NCI-H82 treated with DMSO at 0.1 percent for 48 hours (cell line): Measurements from ENCODE around the gene KLF6.

ENCODE experiments used
- DNase-seq: peaks from one replicate; lab custom pipeline; 2025; ENCODE audit not compliant: unreplicated experiment; lab: John Stamatoyannopoulos, UW

KLF6 gene

DNA sequence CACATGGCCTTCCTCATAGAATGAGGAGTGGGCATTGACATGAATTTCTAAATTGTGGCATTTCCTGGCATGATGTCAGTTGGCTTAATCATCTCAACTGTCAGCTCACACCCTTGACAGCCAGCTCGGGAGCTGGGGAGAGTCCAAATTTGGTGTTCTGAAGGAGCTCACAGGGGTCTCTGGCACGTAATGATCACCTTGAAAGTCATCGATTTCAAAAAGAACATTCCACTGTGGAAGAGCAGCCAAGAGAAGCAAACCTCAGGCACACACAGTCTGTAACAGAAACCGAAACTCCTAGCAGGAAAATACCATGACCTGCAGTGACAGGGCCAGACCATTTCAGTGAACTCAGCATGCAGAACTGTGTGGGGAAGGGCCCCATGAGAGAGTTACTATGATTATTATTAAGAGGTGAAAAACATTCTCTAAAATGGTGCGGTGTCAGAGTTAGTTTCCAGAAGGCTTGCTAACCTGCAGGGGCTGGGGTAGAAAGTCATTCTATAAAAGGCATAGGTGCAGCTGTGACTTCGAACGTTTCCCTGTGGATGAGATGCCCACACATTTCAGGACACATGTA lies 26.4 kb upstream of the KLF6 start:
- DNase-seq: no peak

DNA sequence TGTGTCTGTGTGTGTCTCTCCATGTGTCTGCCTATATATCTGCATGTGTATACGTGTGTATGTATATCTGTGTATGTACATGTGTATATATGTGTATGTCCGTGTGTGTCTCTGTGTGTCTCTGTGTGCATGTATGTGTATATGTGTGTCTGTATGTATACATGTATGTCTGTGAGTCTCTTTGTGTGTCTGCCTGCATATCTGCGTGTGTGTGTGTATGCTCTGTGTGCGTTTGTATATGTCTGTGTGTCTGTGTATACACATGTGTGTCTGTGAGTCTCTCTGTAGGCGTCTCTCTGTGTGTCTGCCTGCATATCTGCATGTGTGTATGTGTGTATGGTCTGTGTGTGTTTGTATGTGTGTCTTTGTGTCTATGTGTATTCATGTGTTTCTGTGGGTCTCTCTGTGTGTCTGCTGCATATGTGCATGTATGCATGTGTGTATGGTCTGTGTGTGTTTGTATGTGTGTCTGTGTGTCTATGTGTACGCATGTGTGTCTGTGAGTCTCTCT lies 23.7 kb upstream of the KLF6 start:
- DNase-seq: no peak

DNA sequence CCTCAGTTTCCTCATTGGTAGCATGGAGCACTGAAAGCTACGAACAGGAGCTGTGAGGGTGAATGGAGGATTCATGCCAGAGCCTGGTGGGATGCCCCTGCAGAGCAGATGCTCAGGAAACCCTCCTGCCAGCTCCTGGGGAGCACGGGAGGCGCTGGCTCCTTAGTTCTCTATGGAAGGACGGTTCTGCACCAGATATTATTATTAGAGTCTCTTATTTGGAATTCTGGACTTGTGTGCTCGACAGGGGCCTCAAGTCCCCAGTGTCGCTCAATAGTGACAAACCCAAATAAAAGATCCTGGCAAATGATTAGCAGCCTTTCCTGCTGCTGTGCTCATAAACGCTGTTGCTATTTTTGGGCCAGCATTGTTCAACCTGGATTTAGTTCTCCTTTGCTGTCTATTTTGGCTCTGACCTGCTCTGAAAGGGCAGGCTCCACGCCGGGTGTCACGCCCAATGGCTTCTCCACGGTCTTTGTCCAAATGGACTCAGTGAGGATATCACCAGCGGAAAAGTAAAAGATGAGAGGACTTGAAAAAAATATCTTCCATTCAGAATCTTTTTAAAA lies 23.0 kb upstream of the KLF6 start:
- DNase-seq: no peak

DNA sequence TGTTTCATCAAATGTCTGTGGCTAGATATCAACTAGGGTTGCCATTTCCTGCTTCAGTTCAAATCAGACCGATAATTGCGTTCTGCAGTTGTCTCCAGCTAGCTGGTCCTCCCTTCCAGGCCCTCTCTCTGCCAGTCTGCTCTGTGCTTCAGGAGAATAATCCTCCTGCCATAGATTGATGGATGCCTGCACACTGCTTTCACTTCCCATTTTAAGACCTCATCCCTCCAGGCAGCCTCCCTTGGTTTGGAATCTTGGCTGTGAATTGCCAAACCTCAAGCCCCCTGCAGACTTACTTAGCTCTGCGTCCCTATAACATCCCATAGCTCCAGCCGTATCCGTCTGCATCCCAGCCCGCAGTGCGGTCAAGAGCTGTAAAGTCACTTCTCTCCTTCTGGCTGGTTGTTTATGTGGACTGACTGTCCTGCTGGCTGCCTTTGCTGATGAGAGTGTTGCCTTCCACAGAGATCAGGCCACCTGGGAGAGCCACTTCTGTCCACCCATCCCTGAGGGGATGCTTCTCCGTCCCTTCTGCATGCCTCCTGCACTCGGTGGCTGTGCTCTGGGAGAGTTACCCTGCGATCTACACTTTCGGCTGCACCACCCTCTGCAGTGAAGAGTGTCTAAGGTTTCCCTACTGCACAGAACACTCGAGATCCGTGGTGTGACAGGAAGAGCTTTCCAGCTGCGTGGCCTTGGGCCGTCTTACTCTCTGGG lies 22.4 kb upstream of the KLF6 start:
- DNase-seq: no peak

DNA sequence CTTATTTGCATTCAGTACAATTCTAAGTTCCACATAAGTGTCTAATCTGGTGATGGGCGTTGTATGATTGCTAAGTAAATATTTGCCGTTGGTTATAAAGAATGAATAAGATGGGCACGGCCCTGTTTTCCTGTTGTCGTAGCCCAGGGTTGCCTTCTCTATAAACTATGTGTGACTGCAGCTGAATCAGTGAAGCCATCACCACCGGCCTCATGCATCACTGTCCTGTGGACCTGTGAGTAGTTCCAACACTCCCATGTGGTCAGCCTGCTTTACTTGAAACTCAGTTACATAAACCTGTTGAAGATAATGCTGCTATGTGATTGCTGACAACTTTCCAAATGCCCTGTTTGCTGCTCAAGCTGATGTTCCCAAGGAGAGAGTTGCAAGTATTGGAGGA lies 21.6 kb upstream of the KLF6 start:
- DNase-seq: no peak

DNA sequence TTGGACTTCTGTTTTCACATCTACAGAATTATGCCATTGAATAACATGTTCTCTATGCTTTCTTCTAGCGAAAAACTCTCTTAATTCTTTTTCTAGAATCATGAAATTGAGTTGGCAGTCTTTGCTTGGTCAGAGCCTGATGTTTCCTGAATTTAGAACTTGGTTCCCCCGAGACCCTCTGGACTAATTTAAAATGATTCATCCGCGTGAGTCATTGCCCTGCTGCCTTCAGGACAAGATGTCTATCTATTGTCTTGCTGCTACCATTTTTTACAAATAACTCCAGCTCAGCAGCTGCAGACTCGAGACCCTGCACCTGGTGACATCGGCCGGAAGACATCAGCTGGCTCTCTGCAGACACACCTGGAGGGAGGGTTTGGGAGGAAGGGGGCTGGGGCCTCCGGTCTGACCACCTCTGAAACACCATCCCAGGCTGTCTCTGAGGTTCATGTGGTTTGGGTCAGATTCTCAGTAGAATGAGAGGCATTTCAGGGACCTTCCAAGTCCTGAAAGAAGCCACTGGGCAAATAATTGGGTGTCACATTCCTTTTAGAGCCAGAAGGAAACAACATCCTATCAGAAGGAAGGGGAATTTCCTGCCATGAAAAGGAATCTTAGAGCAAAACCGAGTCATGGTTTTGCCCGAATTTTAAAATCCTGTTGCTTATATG lies 20.9 kb upstream of the KLF6 start:
- DNase-seq: no peak

DNA sequence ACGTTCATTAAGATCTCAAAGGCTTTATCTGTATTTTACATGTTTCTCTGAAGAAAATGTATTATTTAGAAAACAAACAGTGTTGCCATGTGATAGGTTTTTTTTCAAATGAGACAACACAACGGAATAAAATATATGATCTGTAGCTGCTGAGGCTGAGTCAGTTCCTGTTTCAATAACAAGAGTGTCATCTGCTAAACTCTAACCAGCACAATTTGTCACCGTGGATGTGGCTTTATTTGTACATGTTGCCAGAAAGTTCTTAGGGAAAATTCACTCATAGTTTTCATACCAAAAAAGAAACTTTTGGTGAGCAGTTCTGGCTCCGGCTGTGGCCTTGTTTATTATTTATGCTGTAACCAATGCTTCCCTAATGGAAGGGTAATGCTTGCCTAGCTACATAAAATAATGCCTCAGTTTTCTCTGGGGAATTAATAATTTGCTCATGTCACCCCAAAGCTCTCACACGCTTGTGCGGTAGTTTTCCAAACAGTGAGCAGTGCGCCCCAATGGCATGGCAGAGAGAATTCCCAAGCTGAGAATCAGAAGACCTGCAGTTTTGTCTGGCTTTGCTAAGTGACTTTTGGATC lies 20.3 kb upstream of the KLF6 start:
- DNase-seq: no peak

DNA sequence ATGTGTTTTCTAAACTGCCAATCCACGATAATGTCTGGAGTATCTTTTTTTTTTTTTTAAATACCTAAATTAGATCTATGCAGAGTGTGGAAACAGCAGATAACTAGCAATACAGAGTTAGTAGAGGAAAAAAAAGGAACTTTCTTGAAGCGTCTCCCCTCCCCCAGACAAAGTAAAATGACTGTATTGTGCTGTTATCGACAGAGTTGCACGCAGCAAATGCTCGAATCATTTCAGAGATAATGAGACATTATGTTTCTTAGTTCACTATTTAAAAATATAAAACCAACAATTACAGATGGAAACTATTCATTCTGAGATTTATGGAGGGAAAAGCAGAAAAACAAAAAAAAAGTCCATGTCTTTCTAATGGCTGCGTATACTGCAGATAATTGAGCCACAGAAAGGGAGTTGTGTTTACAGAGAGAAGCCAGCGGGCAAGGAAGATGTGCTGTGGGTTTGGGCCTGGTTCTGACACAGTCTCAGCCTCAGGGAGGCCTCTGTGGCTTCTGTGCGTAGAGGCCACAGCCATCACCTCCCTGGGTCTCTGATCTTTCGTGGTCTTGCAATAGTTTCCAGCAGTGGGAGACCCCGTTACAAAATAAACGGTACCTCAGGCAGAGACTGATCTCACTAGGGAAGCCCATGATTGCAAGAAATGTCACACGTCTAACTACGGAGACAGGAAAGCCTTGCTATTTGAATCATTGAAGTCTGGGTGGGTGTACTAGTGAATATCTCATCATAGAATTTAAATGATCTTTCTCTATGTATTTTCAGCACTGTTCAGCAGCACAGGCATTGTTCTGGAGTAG lies 19.1 kb upstream of the KLF6 start:
- DNase-seq: no peak

DNA sequence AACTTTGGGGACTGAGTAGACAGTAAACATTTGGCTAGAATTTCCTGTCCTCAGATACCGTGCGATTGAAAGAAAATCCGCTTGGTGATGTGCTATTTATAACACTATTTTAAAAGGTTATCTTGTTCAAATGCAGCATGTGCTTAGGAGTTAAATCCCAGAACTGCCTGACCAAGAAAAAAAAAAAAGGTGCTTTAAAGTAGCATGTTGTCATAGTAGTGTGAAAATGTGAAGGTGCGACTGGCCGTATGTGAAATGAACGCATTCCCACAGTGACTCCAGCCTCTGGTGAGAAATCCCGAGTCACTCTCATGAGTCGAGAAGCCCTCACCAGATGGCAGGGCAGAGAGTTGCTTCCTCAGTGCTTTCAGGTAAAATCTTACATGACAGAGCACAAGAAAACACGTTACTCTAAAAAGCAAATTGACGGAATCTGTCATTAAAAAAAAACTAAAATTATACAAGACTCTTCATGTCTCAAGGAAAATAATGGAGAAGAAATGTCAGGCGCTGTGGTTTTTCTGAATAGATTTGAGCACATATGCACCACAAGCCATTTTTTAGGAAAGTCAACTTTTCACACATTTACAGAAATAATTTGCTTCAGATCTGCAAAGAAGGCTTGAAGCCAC lies 18.4 kb upstream of the KLF6 start:
- no peak for DNase-seq

DNA sequence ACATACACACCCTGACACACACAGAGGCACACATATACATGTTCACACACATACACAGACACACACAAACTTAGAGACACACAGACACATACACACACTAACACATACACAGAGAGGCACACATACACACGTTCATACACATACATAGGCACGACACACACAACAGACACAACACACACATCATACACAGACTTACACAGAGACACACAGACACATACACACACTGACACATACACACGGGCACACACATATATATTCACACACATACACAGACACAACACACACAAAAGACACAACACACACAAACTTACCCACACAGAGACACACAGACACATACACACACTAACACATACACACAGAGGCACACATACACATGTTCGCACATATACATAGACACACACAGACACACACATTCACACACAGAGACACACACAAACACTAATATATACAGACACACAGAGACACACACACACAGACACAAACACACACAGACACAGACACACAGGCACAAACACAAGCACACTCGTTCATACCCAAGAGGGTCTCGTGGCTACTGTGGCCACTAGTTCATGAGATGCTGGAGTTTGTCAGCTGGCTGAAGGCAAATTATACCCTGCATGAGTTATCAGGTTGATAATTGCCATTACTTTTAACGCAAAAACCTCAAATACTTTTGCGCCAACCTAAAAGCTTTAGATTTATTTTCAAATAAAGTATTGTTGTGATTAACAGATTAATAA lies 17.7 kb upstream of the KLF6 start:
- DNase-seq: no peak

DNA sequence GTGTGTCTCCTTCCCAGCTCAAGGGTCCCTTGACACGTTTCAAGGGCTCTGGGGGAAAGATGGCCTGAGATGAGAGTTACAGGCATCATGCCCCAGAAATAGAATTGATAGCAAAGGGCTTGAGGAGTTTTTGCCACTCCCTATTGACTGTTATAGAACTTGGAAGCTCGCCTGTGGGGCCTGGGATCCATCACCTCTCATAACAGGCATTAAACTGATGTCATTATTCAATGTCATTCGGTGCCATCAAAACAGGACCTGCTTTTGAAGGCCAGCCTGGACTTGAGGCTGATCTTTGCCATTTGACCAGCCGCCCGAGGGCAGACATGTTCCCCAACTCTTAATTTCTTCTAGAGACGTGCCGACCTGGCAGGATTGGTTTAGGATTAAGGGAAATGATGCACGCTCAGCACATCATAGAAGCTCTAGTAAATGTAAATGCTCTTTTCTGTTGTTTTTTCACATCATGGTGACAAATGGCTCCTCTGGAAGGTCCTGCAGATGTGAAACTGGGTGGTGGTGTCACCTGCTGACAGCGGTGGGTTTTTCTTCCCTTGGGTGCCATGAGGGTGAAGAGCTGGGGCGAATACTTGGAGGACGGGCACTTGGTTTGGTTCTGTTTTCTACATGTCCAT lies 16.7 kb upstream of the KLF6 start:
- no peak for DNase-seq

DNA sequence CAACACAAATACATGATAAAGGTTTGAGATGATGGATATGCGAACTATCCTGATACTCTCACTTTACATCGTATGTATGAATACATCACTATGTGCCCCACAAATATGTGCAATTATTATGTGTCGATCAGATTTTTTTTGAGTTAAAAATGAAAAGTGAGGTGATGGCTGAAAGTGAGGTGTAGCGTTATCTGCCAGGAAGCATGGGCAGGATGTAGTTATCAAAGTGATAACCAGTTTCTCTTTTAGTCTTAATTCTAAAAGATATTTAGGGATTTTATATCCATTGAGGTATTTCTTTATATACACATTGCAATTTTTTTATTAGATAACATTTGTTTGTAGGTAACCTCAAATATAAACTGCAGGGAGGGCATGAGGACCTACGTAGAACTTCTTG lies 15.6 kb upstream of the KLF6 start:
- DNase-seq: no peak

DNA sequence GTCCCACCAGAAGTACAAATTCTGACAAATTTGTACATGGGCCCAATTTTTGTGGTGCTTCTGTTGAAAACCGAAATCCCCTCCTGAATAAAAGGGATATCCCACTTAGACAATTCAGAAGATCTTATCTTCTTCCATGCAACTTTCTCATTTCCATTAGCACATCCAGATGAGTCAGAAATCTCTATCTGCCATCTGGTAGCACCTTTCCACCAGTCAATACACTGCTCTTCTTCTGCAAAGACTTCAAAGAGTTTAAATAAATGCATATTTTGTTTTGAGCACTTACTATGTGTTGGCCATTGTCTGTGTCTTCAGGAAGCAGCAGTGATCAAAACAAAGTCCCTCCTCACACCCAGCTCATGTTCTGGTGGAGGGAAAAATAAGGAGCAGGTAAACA lies 12.7 kb upstream of the KLF6 start:
- no peak for DNase-seq

DNA sequence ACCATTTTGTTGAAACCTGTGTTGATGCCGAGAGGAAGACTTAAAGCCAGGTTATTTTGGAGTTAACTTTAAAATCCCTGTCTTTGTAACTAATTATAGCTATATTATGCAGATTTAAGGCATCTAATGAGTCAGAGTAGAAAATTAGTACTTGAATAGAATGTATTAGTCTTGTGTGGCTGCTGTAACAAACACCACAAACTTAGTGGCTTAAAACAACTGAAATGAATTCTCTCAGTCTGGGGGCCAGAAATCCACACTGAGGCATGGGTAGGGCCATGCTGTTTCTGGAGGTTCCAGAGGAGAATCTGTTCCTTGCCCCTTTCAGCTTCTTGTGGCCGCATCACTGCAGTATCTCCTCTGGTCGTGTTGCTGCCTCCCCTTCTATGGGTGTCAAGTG lies 8.5 kb upstream of the KLF6 start:
- DNase-seq: no peak

DNA sequence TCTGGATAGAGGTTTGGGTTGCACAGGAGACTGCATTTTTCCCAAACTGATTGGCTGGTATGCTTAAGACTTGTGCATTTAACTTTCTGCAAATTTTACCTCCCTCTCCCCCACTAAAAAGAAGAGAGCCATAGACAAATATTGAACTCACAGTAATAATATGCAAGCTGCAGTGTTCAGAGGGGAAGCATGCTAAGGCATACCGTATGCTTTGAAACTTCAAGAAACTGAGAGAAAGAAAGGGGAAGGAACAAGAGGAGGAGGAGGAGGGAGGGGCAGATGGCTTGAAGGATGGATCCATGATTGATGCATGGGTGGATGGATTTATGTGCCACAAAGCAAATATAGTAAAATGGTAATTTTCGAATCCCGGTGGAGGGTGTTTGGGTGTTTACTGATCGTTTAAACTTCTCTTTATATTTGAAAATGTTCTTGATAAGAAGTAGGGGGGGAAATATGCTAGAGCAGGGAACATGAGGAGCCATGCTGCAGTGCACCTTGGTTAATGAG lies 7.8 kb upstream of the KLF6 start:
- no peak for DNase-seq

DNA sequence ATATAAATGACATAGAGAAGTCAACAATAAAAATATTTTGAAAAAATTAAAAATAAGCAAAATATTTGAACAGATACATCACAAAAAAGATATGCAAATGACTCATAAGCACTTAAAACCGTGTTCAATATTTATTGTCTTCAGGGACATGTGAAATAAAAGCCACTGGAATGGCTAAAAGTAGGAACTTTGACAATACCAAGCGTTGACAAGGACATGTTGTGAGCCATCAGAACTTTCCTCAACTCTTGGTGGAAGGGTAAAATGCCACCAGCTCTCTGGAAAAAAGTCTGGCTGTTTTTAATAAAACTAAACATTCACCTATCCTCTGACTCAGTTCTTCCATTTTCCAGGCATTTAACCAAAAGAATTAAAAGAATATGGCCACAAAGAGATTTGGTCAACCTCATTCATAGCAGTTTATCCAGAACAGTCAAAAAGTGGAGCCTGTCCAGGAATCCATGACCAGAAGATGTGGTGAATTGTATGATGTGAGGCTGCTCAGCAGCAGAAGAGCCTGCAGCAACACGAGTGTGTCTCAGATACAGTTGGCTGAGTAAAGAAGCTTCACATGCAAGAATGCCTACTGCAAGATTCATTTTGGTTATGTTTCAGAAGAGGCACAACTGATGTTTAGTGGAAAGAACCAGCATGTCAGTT lies 7.1 kb upstream of the KLF6 start:
- no peak for DNase-seq

DNA sequence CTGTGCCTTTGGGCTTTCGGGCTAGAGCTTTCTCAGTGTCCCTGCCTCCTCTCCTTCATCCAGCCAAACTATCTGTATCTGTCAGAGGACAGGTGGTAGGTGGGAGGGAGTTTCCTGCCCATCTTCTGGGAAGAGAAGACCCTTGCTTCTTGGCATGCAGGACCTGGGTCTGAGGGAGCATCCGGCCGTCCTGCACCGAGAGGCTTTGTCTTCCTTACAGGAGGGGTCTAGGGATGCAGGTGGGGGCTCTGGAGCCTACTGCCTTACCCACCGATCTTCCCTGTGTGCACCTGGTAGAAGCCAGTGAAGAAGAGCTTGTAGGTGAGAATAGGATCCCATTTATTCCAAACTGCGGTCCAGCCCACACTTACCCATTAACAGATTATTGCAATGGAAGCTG lies 5.8 kb upstream of the KLF6 start:
- DNase-seq: no peak

DNA sequence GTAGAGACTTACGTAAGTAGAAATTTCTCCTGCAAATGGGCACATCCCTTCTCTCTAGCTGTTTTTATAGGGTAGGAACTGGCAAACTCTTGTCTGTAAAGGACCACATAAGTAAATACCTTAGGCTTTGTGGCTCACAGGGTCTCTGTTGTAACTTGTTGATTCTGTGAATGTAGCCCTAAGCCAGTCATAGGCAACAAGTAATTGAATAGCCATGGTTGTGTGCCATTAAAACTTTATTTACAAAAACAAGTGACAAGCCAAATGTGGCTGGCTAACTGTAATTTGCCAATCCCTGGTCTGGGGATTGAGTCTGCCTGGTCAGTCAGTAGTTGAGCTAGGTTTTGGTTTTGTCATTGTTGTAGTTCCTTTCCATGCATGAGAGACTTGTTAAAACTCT lies 5.3 kb upstream of the KLF6 start:
- DNase-seq: no peak

DNA sequence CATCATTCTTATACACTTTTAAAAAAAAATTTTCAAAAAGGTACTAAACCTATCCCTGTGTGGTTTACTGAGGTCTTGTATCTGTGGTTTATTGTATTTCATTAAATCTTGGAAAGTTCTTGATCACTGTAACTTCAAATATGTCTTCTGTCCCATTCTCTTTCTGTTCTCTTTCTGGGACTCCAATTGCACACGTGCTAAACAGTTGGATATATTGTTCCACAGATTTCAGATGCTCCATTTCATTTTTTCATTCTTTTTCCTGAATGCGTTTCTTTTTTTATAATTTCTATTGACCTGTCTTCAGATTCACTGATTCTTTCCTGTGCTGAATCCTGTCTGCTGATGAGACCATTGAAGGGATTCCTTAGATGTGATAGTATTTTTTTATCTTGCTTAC lies 4.6 kb upstream of the KLF6 start:
- no peak for DNase-seq
